SK-N-SH treated with all-trans-retinoic acid at 6 μM for 48 hours (cell line): ENCODE data around the gene DLX6.

Source experiments
- ATAC-seq: fragments of 200-7000 bp; cut with Tn5 transposase; 3 replicates; pipeline ENCODE4 v1.9.1; 2020; ENCODE audit warnings: mild to moderate bottlenecking, moderate library complexity
- CREB5 ChIP-seq: fragments of 250-450 bp; sonication (Bioruptor Pico); IDR thresholded peaks from 2 replicates; pipeline ENCODE4 v1.5.1; 2020; ENCODE audit warnings: low read depth, mild to moderate bottlenecking, moderate library complexity
- CSDC2 ChIP-seq: fragments of 250-450 bp; sonication (Bioruptor Pico); IDR thresholded peaks from 2 replicates; pipeline ENCODE4 v1.5.0; 2020; ENCODE audit warnings: mild to moderate bottlenecking, moderate library complexity
- CSRNP3 ChIP-seq: fragments of 250-450 bp; sonication (Bioruptor Pico); IDR thresholded peaks from 2 replicates; pipeline ENCODE4 v1.5.1; 2021; ENCODE audit warnings: mild to moderate bottlenecking, moderate library complexity
- ESRRG ChIP-seq: fragments of 250-450 bp; sonication (Bioruptor Pico); IDR thresholded peaks from 2 replicates; pipeline ENCODE4 v1.6.1; 2021; ENCODE audit warnings: mild to moderate bottlenecking
- GLIS3 ChIP-seq: fragments of 250-450 bp; sonication (Bioruptor Pico); IDR thresholded peaks from 2 replicates; pipeline ENCODE4 v1.5.0; 2020; ENCODE audit warnings: mild to moderate bottlenecking, moderate library complexity
- ISL1 ChIP-seq: fragments of 250-450 bp; sonication (Bioruptor Pico); IDR thresholded peaks from 2 replicates; pipeline ENCODE4 v2.1.2; 2022; ENCODE audit warnings: mild to moderate bottlenecking, moderate library complexity
- OSR1 ChIP-seq: fragments of 250-450 bp; sonication (Bioruptor Pico); IDR thresholded peaks from 2 replicates; pipeline ENCODE4 v1.8.0; 2022; ENCODE audit warnings: moderate library complexity, mild to moderate bottlenecking, inconsistent platforms
- PATZ1 ChIP-seq: fragments of 250-450 bp; sonication (Bioruptor Pico); IDR thresholded peaks from 2 replicates; pipeline ENCODE4 v1.8.0; 2020; ENCODE audit warnings: mild to moderate bottlenecking, moderate library complexity, borderline replicate concordance
- POU6F1 ChIP-seq: fragments of 250-450 bp; sonication (Bioruptor Pico); IDR thresholded peaks from 2 replicates; pipeline ENCODE4 v1.8.0; 2021; ENCODE audit warnings: low read depth, mild to moderate bottlenecking, moderate library complexity, borderline replicate concordance
- PPARA ChIP-seq: fragments of 250-450 bp; sonication (Bioruptor Pico); IDR thresholded peaks from 2 replicates; pipeline ENCODE4 v1.5.0; 2020; ENCODE audit warnings: mild to moderate bottlenecking, borderline replicate concordance
- RARB ChIP-seq: fragments of 250-450 bp; sonication (Bioruptor Pico); IDR thresholded peaks from 2 replicates; pipeline ENCODE4 v1.8.0; 2021; ENCODE audit warnings: mild to moderate bottlenecking, moderate library complexity
- SNAI2 ChIP-seq: fragments of 250-450 bp; sonication (Bioruptor Pico); IDR thresholded peaks from 2 replicates; pipeline ENCODE4 v1.5.0; 2020; ENCODE audit warnings: mild to moderate bottlenecking, moderate library complexity
- TOX ChIP-seq: fragments of 250-450 bp; sonication (Bioruptor Pico); IDR thresholded peaks from 2 replicates; pipeline ENCODE4 v1.8.0; 2021; ENCODE audit warnings: mild to moderate bottlenecking, moderate library complexity, borderline replicate concordance
- TSHZ2 ChIP-seq: fragments of 250-450 bp; sonication (Bioruptor Pico); IDR thresholded peaks from 2 replicates; pipeline ENCODE4 v1.5.0; 2020; ENCODE audit warnings: mild to moderate bottlenecking, moderate library complexity
- ZC3H10 ChIP-seq: fragments of 250-450 bp; sonication (Bioruptor Pico); IDR thresholded peaks from 2 replicates; pipeline ENCODE4 v1.5.1; 2021; ENCODE audit warnings: mild to moderate bottlenecking, moderate library complexity
- ZFP3 ChIP-seq: fragments of 250-450 bp; sonication (Bioruptor Pico); IDR thresholded peaks from 2 replicates; pipeline ENCODE4 v1.5.0; 2020; ENCODE audit warnings: mild to moderate bottlenecking, moderate library complexity
- ZFP30 ChIP-seq: fragments of 450-650 bp; formaldehyde crosslinking; IDR thresholded peaks from 2 replicates; pipeline ENCODE4 v1.5.0; 2022; ENCODE audit warnings: mild to moderate bottlenecking, moderate library complexity
- ZNF565 ChIP-seq: fragments of 450-650 bp; formaldehyde crosslinking; conservative IDR thresholded peaks from 2 replicates; pipeline ENCODE4 v1.5.0; 2020; ENCODE audit warnings: low read depth, mild to moderate bottlenecking, moderate library complexity
- ZNF70 ChIP-seq: fragments of 450-650 bp; formaldehyde crosslinking; IDR thresholded peaks from 2 replicates; pipeline ENCODE4 v1.5.0; 2020; ENCODE audit warnings: mild to moderate bottlenecking, moderate library complexity
- ZNF8 ChIP-seq: fragments of 450-650 bp; formaldehyde crosslinking; IDR thresholded peaks from 2 replicates; pipeline ENCODE4 v1.5.0; 2020; ENCODE audit warnings: mild to moderate bottlenecking, moderate library complexity

Gene DLX6

GRCh38 chr7:97011104-97011503 is 5.8 kb downstream of the DLX6 start:
- TF ChIP-seq TOX = no peak
- TF ChIP-seq ZNF565 (CRISPR knock-in tag) = no peak
- no peak for TF ChIP-seq CREB5 (CRISPR knock-in tag)
- no peak for TF ChIP-seq ZNF70 (CRISPR knock-in tag)
- TF ChIP-seq PPARA (CRISPR knock-in tag) = no peak
- no peak for TF ChIP-seq SNAI2 (CRISPR knock-in tag)
- TF ChIP-seq CSDC2 (CRISPR knock-in tag) = no peak
- TF ChIP-seq RARB (CRISPR knock-in tag) = no peak
- no peak for TF ChIP-seq ESRRG (CRISPR knock-in tag)
- TF ChIP-seq PATZ1 (CRISPR knock-in tag) = no peak
- TF ChIP-seq ZFP3 = no peak
- no peak for TF ChIP-seq POU6F1
- TF ChIP-seq ZNF8 (CRISPR knock-in tag) = no peak
- TF ChIP-seq ISL1 (CRISPR knock-in tag) = no peak
- no peak for TF ChIP-seq TSHZ2 (CRISPR knock-in tag)
- TF ChIP-seq ZFP30 (CRISPR knock-in tag) = no peak
- no peak for ATAC-seq

- no peak for TF ChIP-seq CREB5 (CRISPR knock-in tag)
- TF ChIP-seq ZFP30 (CRISPR knock-in tag) = no peak
- no peak for TF ChIP-seq ESRRG (CRISPR knock-in tag)
- no peak for TF ChIP-seq TSHZ2 (CRISPR knock-in tag)
- no peak for TF ChIP-seq SNAI2 (CRISPR knock-in tag)
- no peak for TF ChIP-seq GLIS3
- no peak for TF ChIP-seq ZNF70 (CRISPR knock-in tag)
- no peak for TF ChIP-seq ZFP3
- no peak for TF ChIP-seq CSRNP3 (CRISPR knock-in tag)
- TF ChIP-seq ZNF565 (CRISPR knock-in tag) = no peak
- no peak for TF ChIP-seq ISL1 (CRISPR knock-in tag)
- TF ChIP-seq PPARA (CRISPR knock-in tag) = no peak
- no peak for TF ChIP-seq TOX
- no peak for TF ChIP-seq ZNF8 (CRISPR knock-in tag)
- TF ChIP-seq OSR1 (CRISPR knock-in tag) = no peak
- TF ChIP-seq ZC3H10 = no peak
- no peak for TF ChIP-seq CSDC2 (CRISPR knock-in tag)
- ATAC-seq = no peak
Observed at GRCh38 chr7:97011536-97012364, 6.4 kb downstream of the DLX6 start.
